GM19099 (cell line): ENCODE data around the gene CCDC116.

Source experiments
- POLR2A ChIP-seq: IDR thresholded peaks from 3 replicates; pipeline ENCODE4 v1.6.1; 2011; ENCODE audit warnings: low read depth; ENCODE audit not compliant: insufficient read length; ENCODE audit errors: extremely low read depth

The CCDC116 gene

DNA sequence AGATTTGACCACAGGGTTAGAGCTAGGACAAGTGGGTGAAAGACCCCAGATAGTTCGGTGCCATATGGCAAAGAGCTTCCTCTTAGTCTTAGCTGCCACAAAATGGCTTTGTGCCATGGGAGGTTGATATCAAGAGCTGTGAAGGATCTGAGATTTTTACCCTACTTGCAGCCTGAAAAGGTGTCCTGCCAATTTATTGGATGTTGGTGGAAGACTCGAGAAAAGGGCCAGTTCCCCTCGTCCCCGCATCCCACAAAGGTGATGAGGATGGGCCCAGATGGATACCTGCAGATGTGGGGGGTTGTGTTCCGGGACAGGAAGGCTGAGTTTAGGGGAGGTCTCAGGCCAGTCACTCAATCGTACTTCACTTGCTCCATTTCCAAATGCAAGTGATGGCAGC, 30.0 kb upstream of the CCDC116 start:
- TF ChIP-seq POLR2A, result no peak

GRCh38 chr22:21603973-21604372, 28.6 kb upstream of the CCDC116 start:
- TF ChIP-seq POLR2A, result no peak

DNA sequence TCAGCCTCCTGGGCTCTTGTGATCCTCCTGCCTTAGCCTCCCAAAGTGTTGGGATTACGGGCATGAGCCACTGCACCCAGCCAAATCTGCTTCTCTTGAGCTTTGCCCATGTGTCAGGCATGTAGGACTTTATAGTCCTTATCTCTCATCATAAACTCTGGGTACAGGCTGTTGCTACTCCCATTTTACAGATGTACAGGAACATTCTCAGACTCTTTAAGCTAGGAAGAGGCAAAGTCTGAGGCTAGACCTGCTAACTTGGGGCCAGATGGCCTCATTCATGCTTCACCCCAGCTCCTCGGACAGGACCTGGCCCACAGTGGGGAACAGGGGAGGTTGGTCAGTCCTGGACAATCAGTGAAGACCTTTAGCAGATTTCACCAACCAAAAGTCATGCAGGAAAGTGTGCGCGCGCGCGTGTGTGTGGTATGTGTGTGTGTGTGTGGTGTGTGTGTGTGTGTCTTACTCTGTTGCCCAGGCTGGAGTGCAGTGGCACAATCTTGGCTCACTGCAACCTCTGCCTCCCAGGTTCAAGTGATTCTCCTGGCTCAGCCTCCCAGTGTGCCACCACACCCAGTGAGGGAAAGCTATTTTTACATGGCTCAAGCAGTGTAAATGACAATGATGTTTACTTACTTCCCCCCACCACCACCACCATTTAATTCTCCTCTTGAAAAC, 26.5 kb upstream of the CCDC116 start:
- TF ChIP-seq POLR2A, result no peak

DNA sequence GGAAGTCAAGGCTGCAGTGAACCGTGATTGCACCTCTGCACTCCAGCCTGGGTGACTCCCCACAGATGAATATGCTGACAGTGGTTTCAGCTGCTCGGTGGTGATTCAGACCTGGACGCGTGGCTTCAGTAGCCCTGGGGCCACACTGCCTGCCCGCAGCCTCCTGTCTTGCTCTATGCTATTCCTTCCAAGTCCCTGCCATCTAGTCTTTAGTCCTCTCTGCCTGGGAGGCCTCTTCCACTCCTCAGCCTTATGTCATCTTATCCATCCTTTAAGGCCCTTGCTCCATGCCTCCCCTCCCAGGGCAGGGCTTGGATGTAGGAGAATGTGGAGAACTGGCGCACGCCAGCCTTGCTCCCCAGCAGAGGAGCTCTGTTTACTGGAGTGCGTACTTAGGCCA, 25.8 kb upstream of the CCDC116 start:
- TF ChIP-seq POLR2A, result no peak

GRCh38 chr22:21611210-21611977, 21.2 kb upstream of the CCDC116 start:
- TF ChIP-seq POLR2A, result no peak

- no peak for TF ChIP-seq POLR2A
Measured at GRCh38 chr22:21612858-21613257, 19.7 kb upstream of the CCDC116 start.

GRCh38 chr22:21613553-21614233, 18.9 kb upstream of the CCDC116 start:
- TF ChIP-seq POLR2A, result no peak

DNA sequence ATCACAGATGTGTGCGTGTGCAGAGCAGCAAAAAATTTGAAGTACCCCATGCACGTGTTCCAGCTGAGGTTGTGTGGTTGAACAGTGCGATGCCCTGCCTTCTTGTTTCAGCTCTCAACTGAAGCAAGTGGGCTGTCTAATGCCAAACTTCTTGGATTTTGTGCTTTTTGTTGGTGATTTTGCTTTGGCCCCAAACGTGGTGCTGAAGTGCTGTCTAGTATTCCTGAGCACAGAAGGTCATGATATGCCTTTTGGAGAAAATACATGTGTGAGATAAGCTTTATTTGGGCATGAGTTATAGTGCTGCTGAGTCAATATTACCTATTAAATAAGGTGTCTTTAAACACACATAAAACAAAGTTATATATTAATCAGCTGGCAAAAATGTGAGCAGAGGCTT, 16.8 kb upstream of the CCDC116 start:
- no peak for TF ChIP-seq POLR2A

DNA sequence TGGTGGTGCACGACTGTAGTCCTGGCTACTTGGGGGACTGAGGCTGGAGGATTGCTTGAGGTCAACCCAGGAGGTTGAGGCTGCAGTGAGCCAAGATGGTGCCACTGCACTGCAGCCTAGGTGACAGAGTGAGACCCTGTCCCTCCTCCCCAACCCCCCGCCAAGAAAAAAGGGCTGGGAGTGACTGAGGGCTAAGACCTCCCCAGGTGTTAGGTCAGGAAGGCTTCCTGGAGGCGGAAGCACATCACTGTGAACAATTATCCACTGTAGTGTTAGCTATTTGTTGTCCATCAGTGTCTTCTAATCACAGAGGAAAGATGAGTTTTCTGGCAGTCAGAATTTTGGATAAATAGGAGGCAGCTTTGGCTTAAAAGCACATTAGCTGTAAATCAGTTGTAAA, 11.5 kb upstream of the CCDC116 start:
- TF ChIP-seq POLR2A, result no peak

DNA sequence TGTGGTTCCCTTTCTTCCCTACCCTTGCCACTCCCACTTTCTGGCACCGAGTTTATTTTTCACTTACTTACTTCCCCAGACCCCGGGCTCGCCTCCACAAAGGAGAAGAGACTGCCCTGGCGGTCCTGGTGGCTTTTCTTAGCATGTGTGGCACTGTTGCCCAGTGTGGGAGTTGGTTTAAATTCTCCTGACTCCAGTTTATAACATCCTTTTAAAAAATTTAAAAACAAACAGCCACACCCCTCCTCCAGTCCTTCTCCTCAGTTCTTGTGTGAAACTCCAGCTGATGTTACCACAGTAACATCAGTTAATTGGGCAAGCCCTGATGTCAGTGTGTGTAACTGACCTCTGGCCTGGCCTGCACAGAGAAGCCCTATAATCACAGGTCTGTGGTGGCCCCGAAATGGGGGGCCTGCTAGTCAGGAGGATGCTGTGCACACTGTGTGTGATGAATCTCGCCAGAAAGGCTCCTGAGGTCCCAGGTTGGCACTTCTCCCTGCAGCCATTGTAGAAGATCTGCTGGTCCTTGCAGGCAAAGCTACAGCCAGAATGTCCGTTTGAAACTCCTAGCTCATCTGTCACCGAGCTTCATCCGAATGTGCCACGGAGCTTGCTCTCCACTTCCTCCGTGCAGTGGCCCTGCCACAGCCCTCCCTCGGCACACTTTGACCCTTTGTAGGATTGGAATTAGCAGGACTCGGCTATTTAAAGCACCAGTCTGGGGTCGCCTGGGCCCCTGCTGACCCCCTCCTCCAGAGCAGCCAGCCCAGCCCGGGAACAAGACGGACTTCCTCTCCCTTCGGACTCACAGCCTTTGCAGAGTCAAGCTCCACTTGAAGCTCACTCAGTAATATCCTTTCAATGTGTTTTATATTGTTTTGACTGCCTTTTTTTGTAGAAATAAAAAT, 10.3 kb upstream of the CCDC116 start:
- no peak for TF ChIP-seq POLR2A

DNA sequence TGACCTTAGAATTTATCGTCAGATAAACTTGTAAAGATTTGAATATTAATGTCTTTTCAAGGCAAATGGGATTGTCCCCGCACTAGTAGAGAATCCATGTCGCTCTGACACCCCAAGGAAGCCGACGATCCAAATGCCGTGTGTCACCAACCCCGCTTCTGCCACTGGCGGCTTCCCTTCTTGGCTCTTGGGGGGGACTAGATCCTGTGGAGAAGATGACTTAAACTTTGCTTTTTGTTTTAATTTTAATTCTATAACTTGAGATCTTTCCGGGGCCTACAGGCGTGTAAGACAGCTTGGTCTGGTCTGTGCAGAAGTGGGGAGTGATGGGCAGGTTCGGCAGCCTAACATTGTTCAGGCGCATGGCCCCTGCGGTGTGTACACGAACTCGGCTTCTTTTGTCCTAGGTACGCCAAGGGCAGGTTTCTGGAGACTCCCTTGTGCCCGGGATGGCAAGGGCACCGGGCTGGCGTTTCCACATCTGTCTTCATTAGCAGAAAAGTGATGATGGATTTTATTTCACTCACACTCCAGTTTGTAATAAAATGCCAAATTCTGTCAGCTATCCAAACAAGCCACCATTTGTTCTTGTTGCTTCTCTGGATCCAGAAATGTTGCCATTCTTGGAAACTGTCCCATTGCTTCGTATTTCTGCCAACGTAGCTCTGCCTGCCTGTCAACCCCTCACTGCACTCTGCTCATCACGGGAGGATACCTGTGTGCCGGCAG, 9.5 kb upstream of the CCDC116 start:
- no peak for TF ChIP-seq POLR2A

- TF ChIP-seq POLR2A, result no peak
Measured at GRCh38 chr22:21623648-21623970, 9.0 kb upstream of the CCDC116 start.

- TF ChIP-seq POLR2A, result no peak
Measured at GRCh38 chr22:21624120-21624879, 8.3 kb upstream of the CCDC116 start.

DNA sequence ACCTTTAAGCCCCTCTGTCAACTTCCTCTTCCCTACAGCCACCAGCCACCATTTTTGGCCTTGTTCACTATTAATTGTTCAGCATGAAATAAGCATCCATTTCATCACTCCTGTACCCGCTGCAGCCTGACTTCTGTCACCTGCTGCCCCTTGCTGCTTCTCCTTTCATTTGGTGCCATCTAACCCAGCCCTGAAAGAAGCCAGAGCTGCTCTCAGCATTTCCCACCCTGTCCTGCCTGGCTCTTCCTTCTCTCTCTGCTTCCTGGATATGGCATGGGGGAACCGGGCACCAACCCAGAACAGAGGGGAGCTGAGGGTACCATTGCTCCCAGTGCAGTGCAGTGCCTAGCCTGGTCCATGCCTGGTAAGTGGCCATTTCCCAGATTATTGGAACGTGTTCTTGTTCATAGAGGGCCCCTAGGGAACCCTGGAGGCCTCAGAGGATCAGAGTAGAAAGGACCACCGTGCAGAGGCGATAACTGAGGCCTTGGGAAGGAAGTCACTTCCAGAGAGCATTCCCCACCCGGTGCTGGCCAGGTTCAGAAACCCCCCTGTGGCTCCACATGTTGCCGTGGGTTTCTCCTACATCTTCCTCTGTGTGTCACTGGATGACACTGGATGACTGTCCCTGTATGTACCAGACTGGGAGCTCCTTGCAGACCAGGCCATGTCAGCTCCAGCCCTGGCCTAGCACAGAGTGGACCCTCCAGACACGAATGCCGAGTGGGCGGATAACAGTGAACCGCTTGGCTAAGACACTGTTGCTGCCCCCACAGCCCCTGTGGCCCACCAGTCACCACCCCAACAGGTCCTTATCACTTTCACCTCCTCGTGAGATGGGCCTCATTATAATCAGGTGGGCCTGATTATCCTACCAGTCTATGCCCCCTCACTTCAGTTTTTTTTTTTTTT, 7.4 kb upstream of the CCDC116 start:
- TF ChIP-seq POLR2A, result no peak
